Calu3 (cell line): ENCODE measurements around the gene FRMD4B. TPM values are rescaled to one million over a fixed set of nuclear protein-coding genes. Genes with fewer than 3 reads are reported as not detected.
"Not testable (repeated sequence)": the region's sequence is repeated elsewhere in the genome, so short reads cannot be mapped to it uniquely, and the experiment has no call there.

Source experiments
- BruUV-seq: library from RNA; stranded (reverse); fragments of 400-500 nt; replicated peaks from 2 replicates; lab custom pipeline; 2021; lab: Mats Ljungman, UMichigan
- CTCF ChIA-PET: fragments of 300-600 bp; sonication (Branson Sonifier 250); formaldehyde crosslinking; loops from one replicate; lab custom pipeline; 2022; ENCODE audit warnings: antibody characterized with exemption; lab: Charles Lee
- DNase-seq: peaks from one replicate; pipeline ENCODE4 v3.0.0; 2022
- H3K27ac Mint-ChIP-seq: one replicate; pipeline ENCODE4 v1.8.0; 2022; ENCODE audit warnings: mixed read lengths; ENCODE audit not compliant: unreplicated experiment
- H3K27me3 Mint-ChIP-seq: one replicate; pipeline ENCODE4 v1.8.0; 2022; ENCODE audit warnings: mixed read lengths; ENCODE audit not compliant: unreplicated experiment
- H3K36me3 Mint-ChIP-seq: one replicate; pipeline ENCODE4 v1.8.0; 2022; ENCODE audit warnings: mild to moderate bottlenecking, moderate library complexity, mixed read lengths; ENCODE audit not compliant: insufficient read depth, unreplicated experiment
- H3K4me1 Mint-ChIP-seq: one replicate; pipeline ENCODE4 v1.8.0; 2022; ENCODE audit warnings: mild to moderate bottlenecking, low read depth, mixed read lengths; ENCODE audit not compliant: unreplicated experiment
- H3K4me3 Mint-ChIP-seq: one replicate; pipeline ENCODE4 v1.8.0; 2022; ENCODE audit warnings: mild to moderate bottlenecking, low read depth, moderate library complexity, mixed read lengths; ENCODE audit not compliant: unreplicated experiment
- H3K9me3 Mint-ChIP-seq: one replicate; pipeline ENCODE4 v1.8.0; 2022; ENCODE audit warnings: low read depth, mixed read lengths; ENCODE audit not compliant: unreplicated experiment
- intact Hi-C: fragments of 100-400 bp; cut with micrococcal nuclease; formaldehyde crosslinking; loops from one replicate; pipeline ENCODE4 v1.10.0; 2022; ENCODE audit not compliant: unreplicated experiment
- total RNA-seq: library from RNA; stranded (reverse); gene quantifications from 2 replicates; pipeline ENCODE4 v1.2.3, GENCODE V29; 2022
- TF ChIP-seq, protein P1 (sequence below): fragments of 200-600 bp; IDR thresholded peaks from one replicate; pipeline ENCODE4 v1.8.0; 2022; ENCODE audit warnings: antibody characterized with exemption; ENCODE audit not compliant: unreplicated experiment

The FRMD4B gene
- total RNA-seq, 1 experiment from 2014 or later = 16.7 TPM

DNA sequence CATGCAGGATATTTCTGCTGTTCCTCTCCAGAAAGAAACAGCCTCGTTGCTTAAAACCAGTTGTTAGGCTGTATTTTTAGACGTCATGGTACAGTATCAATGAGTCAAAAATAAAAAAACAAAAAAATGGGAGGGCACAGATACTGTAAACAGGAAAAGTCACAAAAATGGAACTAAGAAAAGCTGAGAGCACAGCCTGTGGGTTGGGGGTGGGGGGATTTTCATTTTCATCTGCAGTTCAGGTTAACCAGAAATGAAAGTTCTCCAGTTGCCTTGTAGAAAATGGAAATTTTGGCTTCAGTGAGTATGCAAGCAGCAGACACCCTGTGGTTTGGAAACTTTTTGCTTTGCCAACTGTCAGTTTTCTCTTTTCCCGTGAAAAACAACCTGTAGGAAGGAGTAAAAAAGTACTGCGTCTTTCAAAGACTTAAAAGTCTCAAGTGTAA, 59.0 kb downstream of the FRMD4B start:
- no peak for DNase-seq
- peaks cover 9% of the 10 kb centered on the region for H3K4me1 Mint-ChIP-seq
- H3K27ac Mint-ChIP-seq = no peak overlapping the region
- intact Hi-C loops = no loop called here
- H3K36me3 Mint-ChIP-seq = no peaks in the 10 kb centered on the region
- CTCF ChIA-PET = interaction anchor here (0.6 kb wide), 1 partner anchor 166 kb away, joined by 4 read pairs; no protein-coding TSS in a partner anchor
- TF ChIP-seq, protein P1, sequence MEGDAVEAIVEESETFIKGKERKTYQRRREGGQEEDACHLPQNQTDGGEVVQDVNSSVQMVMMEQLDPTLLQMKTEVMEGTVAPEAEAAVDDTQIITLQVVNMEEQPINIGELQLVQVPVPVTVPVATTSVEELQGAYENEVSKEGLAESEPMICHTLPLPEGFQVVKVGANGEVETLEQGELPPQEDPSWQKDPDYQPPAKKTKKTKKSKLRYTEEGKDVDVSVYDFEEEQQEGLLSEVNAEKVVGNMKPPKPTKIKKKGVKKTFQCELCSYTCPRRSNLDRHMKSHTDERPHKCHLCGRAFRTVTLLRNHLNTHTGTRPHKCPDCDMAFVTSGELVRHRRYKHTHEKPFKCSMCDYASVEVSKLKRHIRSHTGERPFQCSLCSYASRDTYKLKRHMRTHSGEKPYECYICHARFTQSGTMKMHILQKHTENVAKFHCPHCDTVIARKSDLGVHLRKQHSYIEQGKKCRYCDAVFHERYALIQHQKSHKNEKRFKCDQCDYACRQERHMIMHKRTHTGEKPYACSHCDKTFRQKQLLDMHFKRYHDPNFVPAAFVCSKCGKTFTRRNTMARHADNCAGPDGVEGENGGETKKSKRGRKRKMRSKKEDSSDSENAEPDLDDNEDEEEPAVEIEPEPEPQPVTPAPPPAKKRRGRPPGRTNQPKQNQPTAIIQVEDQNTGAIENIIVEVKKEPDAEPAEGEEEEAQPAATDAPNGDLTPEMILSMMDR = no peak
- no TSS peak for BruUV-seq
- no peaks in the 10 kb centered on the region for H3K27me3 Mint-ChIP-seq
- no peak overlapping the region for H3K4me3 Mint-ChIP-seq
- no peaks in the 10 kb centered on the region for H3K9me3 Mint-ChIP-seq

DNA sequence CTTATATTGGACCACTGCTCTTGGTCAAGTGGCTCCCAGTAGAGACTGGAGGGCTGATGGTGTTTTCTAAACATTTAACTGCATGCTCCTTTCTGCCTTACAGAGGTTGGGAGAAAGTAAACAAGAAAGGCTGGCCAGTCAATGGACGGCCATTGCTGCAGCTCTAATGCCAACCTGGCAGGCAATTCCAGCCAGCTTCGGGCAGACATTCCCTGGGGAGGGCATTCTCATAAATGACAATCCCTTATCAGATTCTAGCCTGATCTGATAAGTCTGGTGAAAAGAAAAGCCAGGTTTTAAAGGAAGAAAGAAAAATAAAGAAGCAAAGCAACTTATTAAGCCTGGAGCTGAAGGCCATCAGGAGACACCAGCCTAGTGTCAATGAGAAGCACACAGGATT, 60.7 kb downstream of the FRMD4B start:
- intact Hi-C loops = no loop called here
- H3K4me1 Mint-ChIP-seq = peaks cover 9% of the 10 kb centered on the region
- CTCF ChIA-PET = interaction anchor here (0.8 kb wide), 1 partner anchor 33 kb away, joined by 4 read pairs; no protein-coding TSS in a partner anchor
- no TSS peak for BruUV-seq
- TF ChIP-seq, protein P1 = no peak
- H3K36me3 Mint-ChIP-seq = no peaks in the 10 kb centered on the region
- no peak overlapping the region for H3K4me3 Mint-ChIP-seq
- no peaks in the 10 kb centered on the region for H3K27me3 Mint-ChIP-seq
- H3K9me3 Mint-ChIP-seq = no peaks in the 10 kb centered on the region
- H3K27ac Mint-ChIP-seq = no peak overlapping the region
- no peak for DNase-seq

DNA sequence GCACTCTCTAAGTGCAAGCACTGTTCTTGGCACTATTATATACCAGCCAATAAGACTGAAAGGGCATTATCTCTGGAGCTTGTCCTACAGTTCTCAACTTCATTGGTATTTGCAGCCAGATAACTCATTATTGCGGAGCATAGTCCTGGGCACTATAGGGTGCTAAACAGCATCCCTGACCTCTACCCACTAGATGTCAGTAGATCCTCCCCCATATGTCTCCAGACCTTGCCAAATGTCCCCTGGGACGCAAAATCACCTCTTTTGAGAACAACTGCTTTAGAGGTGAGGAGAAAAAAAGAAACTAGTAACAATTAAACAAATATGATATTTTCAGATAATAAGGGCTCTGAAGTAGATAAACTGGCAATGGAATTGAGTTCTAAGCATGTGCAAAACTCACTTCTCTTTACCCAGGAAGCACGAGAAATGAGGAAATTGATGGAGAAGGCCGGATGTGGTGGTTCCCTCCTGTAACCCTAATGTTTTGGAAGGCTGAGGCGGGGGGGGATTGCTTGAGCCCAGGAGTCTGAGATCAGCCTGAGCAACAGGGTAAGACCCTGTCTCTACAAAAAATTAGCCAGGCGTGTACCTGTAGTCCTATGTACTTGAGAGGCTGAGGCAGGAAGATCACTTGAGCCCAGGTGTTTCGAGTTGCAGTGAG, 61.4 kb downstream of the FRMD4B start:
- no peak for DNase-seq

DNA sequence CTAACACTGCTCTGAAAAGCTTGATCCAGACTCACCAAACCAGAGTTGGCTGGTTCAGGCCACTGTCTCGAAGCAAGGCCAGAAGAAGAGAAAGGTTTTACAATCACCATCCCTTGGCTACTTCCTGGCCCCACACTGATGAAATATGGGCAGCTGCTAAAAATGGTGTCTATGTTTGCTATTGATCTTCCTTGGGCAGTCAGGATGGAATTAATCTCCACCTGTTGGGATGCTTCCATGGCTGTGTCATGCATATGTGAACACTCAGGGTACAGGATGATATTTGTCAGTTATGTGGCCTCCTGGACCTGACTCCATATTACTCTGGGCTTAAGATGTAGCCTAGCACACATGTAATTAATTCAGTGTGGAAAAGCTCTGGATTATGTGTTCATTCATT, 61.9 kb downstream of the FRMD4B start:
- Mint-ChIP-seq H3K27me3 (no peaks in the 10 kb centered on the region), H3K4me3 (no peak overlapping the region), H3K9me3 (no peaks in the 10 kb centered on the region), H3K27ac (no peak overlapping the region), H3K36me3 (no peaks in the 10 kb centered on the region), H3K4me1 (peaks cover 9% of the 10 kb centered on the region)
- CTCF ChIA-PET = interaction anchor here (0.6 kb wide), 1 partner anchor 99 kb away, joined by 3 read pairs; no protein-coding TSS in a partner anchor
- TF ChIP-seq, protein P1 = no peak
- DNase-seq = no peak
- no TSS peak for BruUV-seq
- intact Hi-C loops = loop anchor here (5.0 kb wide), 1 partner anchor 63 kb away; the partner anchor contains the start of gene FRMD4B

More for the DNA sequence above, 61.4 kb downstream of the FRMD4B start:
- peaks cover 9% of the 10 kb centered on the region for H3K4me1 Mint-ChIP-seq
- intact Hi-C loops = loop anchor here (5.0 kb wide), 1 partner anchor 63 kb away; the partner anchor contains the start of gene FRMD4B
- no peak overlapping the region for H3K27ac Mint-ChIP-seq
- no peak overlapping the region for H3K4me3 Mint-ChIP-seq
- CTCF ChIA-PET = interaction anchor here (0.6 kb wide), 1 partner anchor 98 kb away, joined by 3 read pairs; no protein-coding TSS in a partner anchor
- no peaks in the 10 kb centered on the region for H3K27me3 Mint-ChIP-seq
- no TSS peak for BruUV-seq
- no peaks in the 10 kb centered on the region for H3K9me3 Mint-ChIP-seq
- TF ChIP-seq, protein P1 = no peak
- no peaks in the 10 kb centered on the region for H3K36me3 Mint-ChIP-seq

DNA sequence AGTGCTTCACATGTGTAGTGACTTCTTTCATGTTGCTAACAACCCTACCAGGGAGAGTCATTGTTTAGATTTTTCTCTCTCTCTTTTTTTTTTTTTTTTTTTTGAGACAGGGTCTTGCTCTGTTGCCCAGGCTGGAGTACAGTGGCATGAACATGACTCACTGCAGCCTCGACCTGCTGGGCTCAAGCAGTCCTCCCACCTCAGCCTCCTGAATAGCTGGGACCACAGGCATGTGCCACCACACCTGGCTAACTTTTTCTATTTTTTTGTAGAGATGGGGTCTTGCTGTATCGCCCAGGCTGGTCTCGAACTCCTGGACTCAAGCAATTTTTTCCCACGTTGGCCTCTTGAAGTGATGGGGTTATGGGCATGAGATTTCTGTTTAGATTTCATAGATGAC, 63.4 kb downstream of the FRMD4B start:
- CTCF ChIA-PET = interaction anchor here (0.7 kb wide), 1 partner anchor 13 kb away, joined by 3 read pairs; no protein-coding TSS in a partner anchor
- H3K27ac Mint-ChIP-seq, H3K4me3 Mint-ChIP-seq, H3K4me1 Mint-ChIP-seq, H3K27me3 Mint-ChIP-seq, H3K9me3 Mint-ChIP-seq, BruUV-seq, H3K36me3 Mint-ChIP-seq, DNase-seq: not testable (repeated sequence)
- intact Hi-C loops = loop anchor here (5.0 kb wide), 1 partner anchor 65 kb away; the partner anchor contains the start of gene FRMD4B
